Keratinocyte (primary cell): ENCODE results near the gene RBM8A. TPM values are rescaled to one million over a fixed set of nuclear protein-coding genes. Genes with fewer than 3 reads are reported as not detected.

Source experiments
- DNase-seq: peaks from one replicate; pipeline ENCODE4 v3.0.0-alpha.2; 2011; ENCODE audit warnings: low read depth, missing footprints, low spot score
- FAIRE-seq: peaks from 2 replicates; lab custom pipeline; 2011; peaks lifted over from hg19 to GRCh38; lab: Jason Lieb, UNC
- H2AFZ ChIP-seq: 2 replicates; pipeline ENCODE4 v1.6.0; 2012; ENCODE audit warnings: low read length, control low read depth, inconsistent platforms; ENCODE audit not compliant: control insufficient read depth
- H3K27ac ChIP-seq: 2 replicates; pipeline ENCODE4 v1.5.1; 2011; ENCODE audit warnings: low read length; ENCODE audit not compliant: control insufficient read depth, insufficient read depth
- H3K27me3 ChIP-seq: 3 replicates; pipeline ENCODE4 v1.6.0; 2011; ENCODE audit warnings: low read length; ENCODE audit not compliant: control insufficient read depth, insufficient read depth; ENCODE audit errors: extremely low read depth
- H3K36me3 ChIP-seq, 2 experiments: 2 replicates in 1 of 2; 3 replicates in 1 of 2; pipeline ENCODE4 v1.5.1; 2011; ENCODE audit warnings: low read length in 2 of 2, mild to moderate bottlenecking in 1 of 2; ENCODE audit not compliant: control insufficient read depth in 2 of 2, insufficient read depth in 2 of 2; ENCODE audit errors: extremely low read depth in 1 of 2
- H3K4me1 ChIP-seq: 3 replicates; pipeline ENCODE4 v1.5.1; 2011; ENCODE audit warnings: low read length; ENCODE audit not compliant: control insufficient read depth, insufficient read depth; ENCODE audit errors: extremely low read depth
- H3K4me2 ChIP-seq: 3 replicates; pipeline ENCODE4 v1.6.0; 2011; ENCODE audit warnings: low read depth, low read length; ENCODE audit not compliant: control insufficient read depth, insufficient read depth; ENCODE audit errors: extremely low read depth
- H3K4me3 ChIP-seq, 3 experiments: fragments of 200-600 bp in 1 of 3; sonication (generic) in 1 of 3; 2 replicates in 2 of 3; 3 replicates in 1 of 3; pipeline ENCODE4 v1.5.1; 2011 to 2016; ENCODE audit warnings: low read length in 3 of 3, mild to moderate bottlenecking in 3 of 3, control low read depth in 2 of 3, inconsistent platforms in 1 of 3, low read depth in 1 of 3, mixed read lengths in 1 of 3, mixed run types in 1 of 3, moderate library complexity in 1 of 3; ENCODE audit not compliant: control insufficient read depth in 2 of 3, insufficient read depth in 2 of 3; ENCODE audit errors: extremely low read depth in 1 of 3
- H3K79me2 ChIP-seq: 2 replicates; pipeline ENCODE4 v1.6.0; 2012; ENCODE audit warnings: low read length; ENCODE audit not compliant: control insufficient read depth, insufficient read depth
- H3K9ac ChIP-seq: 3 replicates; pipeline ENCODE4 v1.6.0; 2011; ENCODE audit warnings: low read length; ENCODE audit not compliant: control insufficient read depth, insufficient read depth; ENCODE audit errors: extremely low read depth
- H3K9me1 ChIP-seq: 3 replicates; pipeline ENCODE4 v1.6.0; 2011; ENCODE audit warnings: low read length; ENCODE audit not compliant: control insufficient read depth, insufficient read depth; ENCODE audit errors: extremely low read depth
- H3K9me3 ChIP-seq: 2 replicates; pipeline ENCODE4 v1.5.1; 2012; ENCODE audit warnings: low read depth, low read length; ENCODE audit not compliant: control insufficient read depth
- H4K20me1 ChIP-seq: 3 replicates; pipeline ENCODE4 v1.6.0; 2011; ENCODE audit warnings: low read length; ENCODE audit not compliant: control insufficient read depth, insufficient read depth; ENCODE audit errors: extremely low read depth
- EZH2 ChIP-seq: IDR thresholded peaks from one replicate; pipeline ENCODE4 v1.6.1; 2012; ENCODE audit warnings: inconsistent platforms, mild to moderate bottlenecking, low read length, moderate library complexity
- dilution Hi-C: fragments of 300-500 bp; cut with MboI; formaldehyde crosslinking; loops from one replicate; pipeline ENCODE4 v1.7.0; 2020; ENCODE audit warnings: low sequenced_read_pairs; ENCODE audit not compliant: extremely low pct_ligation_motif_present
- polyA plus RNA-seq, 5 experiments: library from polyadenylated mRNA; depleted of rRNA in 3 of 5; stranded (reverse) in 3 of 5; stranded (forward) in 1 of 5; unstranded in 1 of 5; fragments of >200 nt; gene quantifications; 1 replicate in 1 of 5; 2 replicates in 3 of 5; 3 replicates in 1 of 5; pipeline versions ENCODE4 v1.2.1 to v1.2.3, GENCODE V29; 2011 to 2012; ENCODE audit warnings: missing spikeins in 2 of 5, low read depth in 1 of 5, low replicate concordance in 1 of 5
- TF ChIP-seq, protein P1 (sequence below), 3 experiments: IDR thresholded peaks in 1 of 3; conservative IDR thresholded peaks in 1 of 3; optimal IDR thresholded peaks in 1 of 3; 2 replicates in 2 of 3; 3 replicates in 1 of 3; pipeline versions ENCODE3 to v1.5.1; 2011; ENCODE audit warnings: low read length in 3 of 3, mild to moderate bottlenecking in 3 of 3, moderate library complexity in 2 of 3, control low read depth in 1 of 3, inconsistent platforms in 1 of 3; ENCODE audit not compliant: insufficient read depth in 2 of 3; ENCODE audit errors: extremely low read depth in 1 of 3

Gene RBM8A
- polyA plus RNA-seq, 1 donor (not counting 4 experiments of a cell fraction or from before 2014, with no cell fraction given), result 209 TPM

DNA sequence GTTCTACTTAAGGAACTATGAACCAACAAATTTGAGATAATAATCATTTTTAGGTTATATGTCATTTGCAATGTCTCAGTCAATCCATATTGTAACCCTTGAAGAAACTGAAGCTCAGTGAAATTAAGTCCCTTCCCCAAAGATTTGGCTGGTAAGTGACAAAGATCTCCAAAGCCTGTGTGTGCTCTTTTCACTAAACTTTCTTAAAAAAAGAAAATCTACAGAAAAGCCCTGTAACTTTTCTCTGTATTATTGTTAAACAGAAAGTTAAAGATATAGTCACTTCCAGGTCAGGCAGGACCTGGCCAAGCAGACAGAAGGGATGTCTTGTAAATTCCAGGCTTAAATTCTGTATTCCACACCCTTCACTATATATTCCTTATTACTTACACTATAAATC lies 29.1 kb upstream of the RBM8A start:
- H3K79me2 ChIP-seq, result peaks cover 12% of the 10 kb centered on the region
- H3K4me1 ChIP-seq, result peaks cover 29% of the 10 kb centered on the region
- TF ChIP-seq, protein P1, sequence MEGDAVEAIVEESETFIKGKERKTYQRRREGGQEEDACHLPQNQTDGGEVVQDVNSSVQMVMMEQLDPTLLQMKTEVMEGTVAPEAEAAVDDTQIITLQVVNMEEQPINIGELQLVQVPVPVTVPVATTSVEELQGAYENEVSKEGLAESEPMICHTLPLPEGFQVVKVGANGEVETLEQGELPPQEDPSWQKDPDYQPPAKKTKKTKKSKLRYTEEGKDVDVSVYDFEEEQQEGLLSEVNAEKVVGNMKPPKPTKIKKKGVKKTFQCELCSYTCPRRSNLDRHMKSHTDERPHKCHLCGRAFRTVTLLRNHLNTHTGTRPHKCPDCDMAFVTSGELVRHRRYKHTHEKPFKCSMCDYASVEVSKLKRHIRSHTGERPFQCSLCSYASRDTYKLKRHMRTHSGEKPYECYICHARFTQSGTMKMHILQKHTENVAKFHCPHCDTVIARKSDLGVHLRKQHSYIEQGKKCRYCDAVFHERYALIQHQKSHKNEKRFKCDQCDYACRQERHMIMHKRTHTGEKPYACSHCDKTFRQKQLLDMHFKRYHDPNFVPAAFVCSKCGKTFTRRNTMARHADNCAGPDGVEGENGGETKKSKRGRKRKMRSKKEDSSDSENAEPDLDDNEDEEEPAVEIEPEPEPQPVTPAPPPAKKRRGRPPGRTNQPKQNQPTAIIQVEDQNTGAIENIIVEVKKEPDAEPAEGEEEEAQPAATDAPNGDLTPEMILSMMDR (optimal IDR thresholded peaks at IDR 0.05 in 1 of 3, IDR thresholded peaks at IDR 0.05 in 1 of 3, conservative IDR thresholded peaks at IDR 0.05 in 1 of 3; ENCODE audit: extremely low read depth in 1 of 3, insufficient read depth in 2 of 3, low read length in 3 of 3), result no peak
- FAIRE-seq (no peak), DNase-seq (no peak)
- H2AFZ ChIP-seq, result peak overlapping the region; percentile 88
- dilution Hi-C loops, result no loop called here
- peak overlapping the region; percentile 98 for H3K4me2 ChIP-seq
- H3K27ac ChIP-seq, result peak overlapping the region; percentile 45
- no peaks in the 10 kb centered on the region for H4K20me1 ChIP-seq
- no peaks in the 10 kb centered on the region for H3K27me3 ChIP-seq
- H3K9ac ChIP-seq, result peak overlapping the region; percentile 80
- H3K9me3 ChIP-seq, result no peaks in the 10 kb centered on the region
- H3K9me1 ChIP-seq, result no peaks in the 10 kb centered on the region
- no peaks in the 10 kb centered on the region for H3K36me3 ChIP-seq
- H3K4me3 ChIP-seq, result peak overlapping the region; percentile 66 to 82 (median 74)

DNA sequence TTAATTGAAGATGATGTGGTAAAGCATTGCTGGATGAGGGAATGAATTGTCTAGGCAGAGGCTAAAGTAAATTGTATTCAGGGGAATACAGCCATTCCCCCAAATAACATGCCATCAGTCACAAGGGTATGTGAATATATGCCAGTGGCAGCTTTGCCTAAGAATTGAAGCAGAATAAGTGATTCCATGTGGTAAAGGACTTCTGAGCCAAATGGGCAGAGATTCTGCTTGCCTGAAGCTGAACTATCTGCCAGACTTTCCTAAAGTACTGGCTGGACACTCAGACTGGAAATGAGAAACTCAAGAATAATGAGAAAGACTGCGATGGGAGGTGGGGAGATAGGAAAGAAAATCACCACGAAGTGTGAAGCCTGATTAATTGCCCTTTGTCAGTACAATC lies 28.2 kb upstream of the RBM8A start:
- DNase-seq (no peak), FAIRE-seq (no peak)
- Histone ChIP-seq H3K27me3 (no peaks in the 10 kb centered on the region), H2AFZ (no peak overlapping the region), H3K79me2 (peaks cover 12% of the 10 kb centered on the region), H3K9me1 (no peaks in the 10 kb centered on the region), H3K9me3 (no peaks in the 10 kb centered on the region), H3K4me2 (no peak overlapping the region), H3K27ac (no peak overlapping the region), H4K20me1 (no peaks in the 10 kb centered on the region), H3K4me1 (peaks cover 20% of the 10 kb centered on the region), H3K4me3 (no peak overlapping the region), H3K9ac (no peak overlapping the region), H3K36me3 (no peaks in the 10 kb centered on the region)
- dilution Hi-C loops, result no loop called here
- TF ChIP-seq EZH2, result no peak

DNA sequence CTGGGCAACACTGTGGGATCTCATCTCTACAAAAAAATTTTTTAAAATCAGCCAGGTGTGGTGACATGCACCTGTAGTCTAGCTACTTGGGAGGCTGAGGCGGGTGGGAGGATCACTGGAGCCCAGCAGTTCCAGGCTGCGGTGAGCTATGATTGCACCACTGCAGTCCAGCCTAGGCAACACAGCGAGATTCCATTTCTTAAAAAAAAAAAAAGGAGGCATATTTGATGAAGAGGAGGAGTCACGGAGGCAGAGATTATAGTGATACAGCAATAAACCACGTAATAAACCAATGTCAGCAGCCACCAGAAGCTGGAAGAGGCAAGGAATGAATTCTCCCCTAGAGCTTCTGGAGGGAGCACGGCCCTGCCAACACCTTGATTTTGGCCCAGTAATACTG lies 26.6 kb upstream of the RBM8A start:
- no peak for FAIRE-seq
- H3K79me2 ChIP-seq, result peaks cover 12% of the 10 kb centered on the region
- peaks cover 20% of the 10 kb centered on the region for H3K4me1 ChIP-seq
- no peaks in the 10 kb centered on the region for H3K9me3 ChIP-seq
- no peak for DNase-seq
- H4K20me1 ChIP-seq, result no peaks in the 10 kb centered on the region
- H3K27ac ChIP-seq, result no peak overlapping the region
- H3K4me3 ChIP-seq, result no peak overlapping the region
- dilution Hi-C loops, result no loop called here
- H3K36me3 ChIP-seq, result no peaks in the 10 kb centered on the region
- no peak overlapping the region for H2AFZ ChIP-seq
- no peak overlapping the region for H3K4me2 ChIP-seq
- no peak for TF ChIP-seq EZH2
- TF ChIP-seq, protein P1 (optimal IDR thresholded peaks at IDR 0.05 in 1 of 3, IDR thresholded peaks at IDR 0.05 in 1 of 3, conservative IDR thresholded peaks at IDR 0.05 in 1 of 3; ENCODE audit: extremely low read depth in 1 of 3, insufficient read depth in 2 of 3, low read length in 3 of 3), result no peak
- no peaks in the 10 kb centered on the region for H3K9me1 ChIP-seq
- H3K9ac ChIP-seq, result no peak overlapping the region
- H3K27me3 ChIP-seq, result no peaks in the 10 kb centered on the region
